HG02571 (cell line): Measurements from ENCODE around the gene MAML2.

Source experiments
- ATAC-seq: cut with Tn5 transposase; IDR thresholded peaks from one replicate; pipeline ENCODE4 v1.9.1; 2021; ENCODE audit warnings: mild to moderate bottlenecking, moderate library complexity; ENCODE audit not compliant: unreplicated experiment

Gene MAML2

GRCh38 chr11:96141626-96142025, 201.4 kb downstream of the MAML2 start:
- no peak for ATAC-seq

GRCh38 chr11:96139691-96140090, 203.3 kb downstream of the MAML2 start:
- ATAC-seq: no peak

GRCh38 chr11:96137373-96137772, 205.6 kb downstream of the MAML2 start:
- ATAC-seq: no peak

- no peak for ATAC-seq
Measured at GRCh38 chr11:96136613-96137298, 206.2 kb downstream of the MAML2 start.

- no peak for ATAC-seq
Measured at GRCh38 chr11:96134602-96135001, 208.4 kb downstream of the MAML2 start.

GRCh38 chr11:96132437-96132836, 210.6 kb downstream of the MAML2 start:
- no peak for ATAC-seq

- ATAC-seq: no peak
Measured at GRCh38 chr11:96130061-96130620, 212.9 kb downstream of the MAML2 start.

- no peak for ATAC-seq
Measured at GRCh38 chr11:96127596-96127959, 215.4 kb downstream of the MAML2 start.

- no peak for ATAC-seq
Measured at GRCh38 chr11:96126917-96127595, 215.9 kb downstream of the MAML2 start.

- no peak for ATAC-seq
Measured at GRCh38 chr11:96125400-96125799, 217.6 kb downstream of the MAML2 start.

- ATAC-seq: no peak
Measured at GRCh38 chr11:96124155-96124554, 218.8 kb downstream of the MAML2 start.

GRCh38 chr11:96123301-96123700, 219.7 kb downstream of the MAML2 start:
- no peak for ATAC-seq

- no peak for ATAC-seq
Measured at GRCh38 chr11:96122601-96123074, 220.4 kb downstream of the MAML2 start.

GRCh38 chr11:96119211-96119610, 223.8 kb downstream of the MAML2 start:
- ATAC-seq: no peak

- no peak for ATAC-seq
Measured at GRCh38 chr11:96116376-96116775, 226.6 kb downstream of the MAML2 start.

- ATAC-seq: no peak
Measured at GRCh38 chr11:96114178-96115064, 228.6 kb downstream of the MAML2 start.

- no peak for ATAC-seq
Measured at GRCh38 chr11:96113193-96113681, 229.8 kb downstream of the MAML2 start.

GRCh38 chr11:96112192-96113128, 230.5 kb downstream of the MAML2 start:
- peak; percentile 90 for ATAC-seq

- no peak for ATAC-seq
Measured at GRCh38 chr11:96111308-96111707, 231.7 kb downstream of the MAML2 start.

- no peak for ATAC-seq
Measured at GRCh38 chr11:96110302-96110701, 232.7 kb downstream of the MAML2 start.
